Measurements from ENCODE around the gene GRHL3. TPM values are rescaled to one million over a fixed set of nuclear protein-coding genes. Genes with fewer than 3 reads are reported as not detected.

Gene GRHL3
- total and polyA plus RNA-seq, 11 donors, result 0.03 to 0.61 TPM; not detected in 9

DNA sequence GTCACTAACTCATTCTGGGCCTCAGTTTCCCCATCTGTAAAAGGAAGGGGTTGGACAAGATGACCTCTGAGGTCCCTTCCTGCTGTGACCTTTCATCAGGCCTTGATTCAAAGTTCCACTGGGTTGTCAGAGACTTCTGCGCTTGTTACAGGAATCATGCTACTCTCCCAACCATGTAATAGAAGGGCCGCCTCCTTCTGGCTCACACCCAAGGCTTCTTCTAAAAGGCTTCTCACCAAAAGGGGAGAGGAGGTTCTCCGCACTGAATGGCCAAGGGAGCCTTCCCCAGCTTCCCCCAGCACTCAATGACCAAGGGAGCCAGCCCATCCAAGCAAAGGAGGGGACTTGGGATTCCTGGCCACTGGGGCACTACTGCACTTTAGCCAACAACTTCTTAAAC, 42.7 kb downstream of the GRHL3 start:
- Histone ChIP-seq H3K4me3 (no peak overlapping the region), H3K27ac (no peak overlapping the region), H3K27me3 (no peaks in the 10 kb centered on the region), H3K9me3 (no peaks in the 10 kb centered on the region), H3K36me3 (peaks cover 0 to 22% (median 0%) of the 10 kb centered on the region in 9 donors), H3K4me1 (peaks cover 0 to 14% (median 0%) of the 10 kb centered on the region in 12 donors)
- DNase-seq (no peak), ATAC-seq (no peak)
- intact Hi-C loops (cut with DNase I), result no loop called here
- no peak for TF ChIP-seq POLR2A (IDR thresholded peaks at IDR 0.05)
- TF ChIP-seq, protein P1, sequence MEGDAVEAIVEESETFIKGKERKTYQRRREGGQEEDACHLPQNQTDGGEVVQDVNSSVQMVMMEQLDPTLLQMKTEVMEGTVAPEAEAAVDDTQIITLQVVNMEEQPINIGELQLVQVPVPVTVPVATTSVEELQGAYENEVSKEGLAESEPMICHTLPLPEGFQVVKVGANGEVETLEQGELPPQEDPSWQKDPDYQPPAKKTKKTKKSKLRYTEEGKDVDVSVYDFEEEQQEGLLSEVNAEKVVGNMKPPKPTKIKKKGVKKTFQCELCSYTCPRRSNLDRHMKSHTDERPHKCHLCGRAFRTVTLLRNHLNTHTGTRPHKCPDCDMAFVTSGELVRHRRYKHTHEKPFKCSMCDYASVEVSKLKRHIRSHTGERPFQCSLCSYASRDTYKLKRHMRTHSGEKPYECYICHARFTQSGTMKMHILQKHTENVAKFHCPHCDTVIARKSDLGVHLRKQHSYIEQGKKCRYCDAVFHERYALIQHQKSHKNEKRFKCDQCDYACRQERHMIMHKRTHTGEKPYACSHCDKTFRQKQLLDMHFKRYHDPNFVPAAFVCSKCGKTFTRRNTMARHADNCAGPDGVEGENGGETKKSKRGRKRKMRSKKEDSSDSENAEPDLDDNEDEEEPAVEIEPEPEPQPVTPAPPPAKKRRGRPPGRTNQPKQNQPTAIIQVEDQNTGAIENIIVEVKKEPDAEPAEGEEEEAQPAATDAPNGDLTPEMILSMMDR (IDR thresholded peaks at IDR 0.05), result no peak
- WGBS, 4 donors, result 95 to 100% (median 98%) methylated on average over 3 of the region's 3 CpGs

DNA sequence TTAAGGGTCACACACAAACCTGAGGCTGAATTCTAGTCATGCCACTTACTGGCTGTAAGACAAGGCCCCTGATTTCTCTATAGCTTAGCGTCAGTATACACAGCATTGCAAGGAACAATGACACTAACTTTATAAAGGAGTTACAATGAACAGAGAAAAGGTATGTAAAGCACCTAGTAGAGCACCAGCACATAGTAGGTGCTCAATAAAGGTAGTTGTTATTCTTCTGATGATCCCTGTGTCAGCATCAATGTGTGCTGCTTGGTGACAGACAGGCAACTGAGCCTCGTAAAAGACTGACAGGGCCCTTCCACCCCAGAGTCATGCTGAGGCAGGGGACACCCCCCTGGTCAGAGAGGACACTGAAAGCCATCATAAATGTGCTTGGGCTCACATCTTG, 43.2 kb downstream of the GRHL3 start:
- no peaks in the 10 kb centered on the region for H3K9me3 ChIP-seq
- WGBS, 4 donors, result 94 to 100% (median 98%) methylated on average over 2 of the region's 2 CpGs
- TF ChIP-seq, protein P1 (IDR thresholded peaks at IDR 0.05), result no peak
- no peak for TF ChIP-seq POLR2A (IDR thresholded peaks at IDR 0.05)
- H3K27ac ChIP-seq, result no peak overlapping the region
- DNase-seq (no peak), ATAC-seq (no peak)
- H3K27me3 ChIP-seq, result no peaks in the 10 kb centered on the region
- peaks cover 0 to 18% (median 0%) of the 10 kb centered on the region in 9 donors for H3K36me3 ChIP-seq
- intact Hi-C loops (cut with DNase I), result no loop called here
- H3K4me1 ChIP-seq, result peaks cover 0 to 14% (median 0%) of the 10 kb centered on the region in 12 donors
- H3K4me3 ChIP-seq, result no peak overlapping the region

DNA sequence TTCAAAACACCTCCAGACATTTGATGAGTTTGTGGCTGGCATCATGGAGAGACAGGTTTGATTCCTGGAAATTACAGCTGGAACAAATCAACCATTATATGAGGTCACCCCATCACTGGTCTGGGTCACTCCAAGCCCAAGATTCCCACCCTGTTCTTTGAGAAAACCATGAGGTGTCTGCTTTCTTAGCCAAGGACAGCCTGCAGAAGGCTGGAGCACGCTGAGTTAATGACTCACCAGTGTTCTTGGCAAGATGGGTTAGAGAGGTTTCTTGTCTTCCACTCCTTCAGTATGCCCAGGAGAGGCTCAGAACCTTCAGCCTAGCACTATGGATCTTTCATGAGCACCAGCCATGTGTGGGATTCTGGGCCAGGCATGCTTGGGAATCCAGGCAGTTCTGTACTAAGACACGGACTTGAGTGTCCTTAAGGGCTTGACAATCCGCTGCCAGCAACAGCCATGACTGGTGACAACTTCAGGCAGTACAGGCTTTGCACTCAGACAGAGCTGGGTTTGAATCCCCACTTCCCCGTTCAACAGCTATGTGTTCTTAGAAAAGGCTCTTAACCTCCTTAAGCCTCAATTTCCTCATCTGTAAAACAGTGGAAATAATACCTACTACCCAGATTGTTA, 43.9 kb downstream of the GRHL3 start:
- intact Hi-C loops (cut with DNase I), result no loop called here
- Histone ChIP-seq H3K27me3 (no peaks in the 10 kb centered on the region), H3K27ac (no peak overlapping the region), H3K9me3 (no peaks in the 10 kb centered on the region), H3K36me3 (peaks cover 0 to 11% (median 0%) of the 10 kb centered on the region in 9 donors), H3K4me1 (peaks cover 0 to 14% (median 0%) of the 10 kb centered on the region in 12 donors), H3K4me3 (no peak overlapping the region)
- 48 to 80% (median 69%) methylated on average over 4 of the region's 4 CpGs for WGBS, 4 donors
- TF ChIP-seq, protein P1 (IDR thresholded peaks at IDR 0.05), result no peak
- TF ChIP-seq POLR2A (IDR thresholded peaks at IDR 0.05), result no peak
- ATAC-seq (peak; percentile 63 to 87 (median 76)), DNase-seq (no peak)

DNA sequence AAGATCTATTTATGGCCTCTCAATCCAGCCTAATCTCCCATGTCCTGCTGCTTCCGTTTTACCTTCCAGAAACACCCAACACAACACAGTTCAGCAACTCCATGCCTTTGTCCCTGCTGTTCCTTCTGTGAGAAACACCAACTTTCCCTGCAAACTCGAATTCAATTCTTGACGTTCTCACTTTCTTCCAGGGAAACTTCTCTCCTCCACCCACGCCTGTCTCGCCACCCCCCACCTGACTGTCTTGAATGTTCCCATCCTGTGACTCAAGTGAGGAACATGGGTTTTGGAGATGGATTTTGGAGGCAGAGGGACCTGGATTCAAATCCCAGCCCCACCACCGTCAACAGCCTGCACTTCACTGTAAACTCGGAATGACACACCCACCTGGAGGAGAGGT, 44.8 kb downstream of the GRHL3 start:
- Histone ChIP-seq H3K4me3 (no peak overlapping the region), H3K27me3 (no peaks in the 10 kb centered on the region), H3K36me3 (peaks cover 0 to 10% (median 0%) of the 10 kb centered on the region in 9 donors), H3K4me1 (peaks cover 0 to 14% (median 0%) of the 10 kb centered on the region in 12 donors), H3K27ac (no peak overlapping the region), H3K9me3 (no peaks in the 10 kb centered on the region)
- intact Hi-C loops (cut with DNase I), result no loop called here
- TF ChIP-seq POLR2A (IDR thresholded peaks at IDR 0.05), result no peak
- TF ChIP-seq, protein P1 (IDR thresholded peaks at IDR 0.05), result no peak
- WGBS, 4 donors, result 77 to 90% (median 84%) methylated on average over 7 of the region's 7 CpGs
- no peak for DNase-seq
- ATAC-seq, result no peak
